H1 (cell line): ENCODE results near the gene DDX60. TPM values are rescaled to one million over a fixed set of nuclear protein-coding genes. Genes with fewer than 3 reads are reported as not detected.

Experiments
- CTCF ChIA-PET: fragments of 300-600 bp; sonication (Branson Sonifier 250); formaldehyde crosslinking; loops from one replicate; lab custom pipeline; 2021; ENCODE audit not compliant: partially characterized antibody; lab: Charles Lee
- POLR2A ChIA-PET: fragments of 300-600 bp; sonication (Branson Sonifier 250); formaldehyde crosslinking; loops from one replicate; lab custom pipeline; 2021; ENCODE audit warnings: inconsistent platforms; ENCODE audit not compliant: partially characterized antibody; lab: Charles Lee
- DNase-seq, 2 experiments: peaks; one replicate each; pipeline versions ENCODE4 v3.0.0 to v3.0.0-alpha.2; 2010 to 2022; ENCODE audit warnings: low spot score in 2 of 2, low read depth in 1 of 2, mixed read lengths in 1 of 2
- FAIRE-seq: peaks from 2 replicates; lab custom pipeline; 2011; peaks lifted over from hg19 to GRCh38; lab: Jason Lieb, UNC
- H2AFZ ChIP-seq: 2 replicates; pipeline ENCODE4 v1.8.1; 2012; ENCODE audit warnings: low read length, inconsistent platforms
- H2AK5ac ChIP-seq: 2 replicates; pipeline ENCODE4 v1.6.1; 2013; ENCODE audit warnings: low read depth, low read length
- H2BK120ac ChIP-seq: replicated peaks from 2 replicates; pipeline ENCODE3; 2013; ENCODE audit warnings: low read depth, low read length, inconsistent platforms
- H2BK12ac ChIP-seq: 2 replicates; pipeline ENCODE4 v1.6.1; 2013; ENCODE audit warnings: low read depth, low read length
- H2BK15ac ChIP-seq: 2 replicates; pipeline ENCODE4 v1.6.1; 2013; ENCODE audit warnings: low read length
- H2BK20ac ChIP-seq: 2 replicates; pipeline ENCODE4 v1.6.1; 2013; ENCODE audit warnings: low read length
- H2BK5ac ChIP-seq: 2 replicates; pipeline ENCODE4 v1.6.1; 2013; ENCODE audit warnings: low read depth, low read length
- H3K14ac ChIP-seq: 2 replicates; pipeline ENCODE4 v1.6.1; 2013; ENCODE audit warnings: inconsistent platforms; ENCODE audit not compliant: insufficient read length
- H3K18ac ChIP-seq: 2 replicates; pipeline ENCODE4 v1.6.1; 2013; ENCODE audit warnings: low read length; ENCODE audit errors: extremely low read depth
- H3K23ac ChIP-seq: 2 replicates; pipeline ENCODE4 v1.6.1; 2013; ENCODE audit warnings: inconsistent platforms; ENCODE audit not compliant: insufficient read length
- H3K23me2 ChIP-seq: 2 replicates; pipeline ENCODE4 v1.6.1; 2013; ENCODE audit warnings: low read depth, low read length
- H3K27ac ChIP-seq: 2 replicates; pipeline ENCODE4 v1.6.1; 2011; ENCODE audit warnings: low read depth, low read length, inconsistent platforms
- H3K27me3 ChIP-seq, 4 experiments: replicated peaks in 1 of 4; 1 replicate in 1 of 4; 2 replicates in 3 of 4; pipeline versions ENCODE4 v1.6.1 to v1.8.1; 2011 to 2013; ENCODE audit warnings: low read length in 3 of 4, mild to moderate bottlenecking in 3 of 4, inconsistent platforms in 2 of 4, mixed read lengths in 2 of 4, moderate library complexity in 1 of 4; ENCODE audit not compliant: control insufficient read depth in 3 of 4, insufficient read depth in 3 of 4; ENCODE audit errors: extremely low read depth in 1 of 4
- H3K36me3 ChIP-seq, 4 experiments: 2 replicates each; pipeline versions ENCODE4 v1.6.1 to v1.8.1; 2011 to 2013; ENCODE audit warnings: mild to moderate bottlenecking in 4 of 4, low read length in 3 of 4, moderate library complexity in 2 of 4, control low read depth in 1 of 4, inconsistent platforms in 1 of 4; ENCODE audit not compliant: insufficient read depth in 4 of 4, control insufficient read depth in 2 of 4
- H3K4ac ChIP-seq: replicated peaks from 2 replicates; pipeline ENCODE3; 2013; ENCODE audit warnings: low read length, low read depth, mixed read lengths, inconsistent platforms; ENCODE audit not compliant: insufficient read length
- H3K4me1 ChIP-seq, 4 experiments: replicated peaks in 1 of 4; 1 replicate in 1 of 4; 2 replicates in 3 of 4; pipeline versions ENCODE4 v1.6.1 to v1.8.1; 2011 to 2013; ENCODE audit warnings: low read length in 3 of 4, inconsistent platforms in 2 of 4, mixed read lengths in 1 of 4; ENCODE audit not compliant: insufficient read depth in 4 of 4, control insufficient read depth in 3 of 4
- H3K4me2 ChIP-seq, 2 experiments: 2 replicates each; pipeline versions ENCODE4 v1.6.1 to v1.8.1; 2011 to 2013; ENCODE audit warnings: low read depth in 2 of 2, low read length in 2 of 2, control low read depth in 1 of 2, inconsistent platforms in 1 of 2, mild to moderate bottlenecking in 1 of 2; ENCODE audit not compliant: insufficient read depth in 1 of 2
- H3K4me3 ChIP-seq, 4 experiments: fragments of 200-600, 300-600 bp in 1 of 4; sonication (generic), shearing (Covaris generic), sonication (Bioruptor Twin) in 1 of 4; 2 replicates each; pipeline versions ENCODE4 v1.5.1 to v1.8.1; 2011 to 2016; ENCODE audit warnings: low read length in 4 of 4, low read depth in 3 of 4, control low read depth in 2 of 4, inconsistent platforms in 2 of 4, mild to moderate bottlenecking in 2 of 4, mixed read lengths in 1 of 4, moderate library complexity in 1 of 4; ENCODE audit not compliant: insufficient read depth in 2 of 4; ENCODE audit errors: extremely low read depth in 1 of 4
- H3K56ac ChIP-seq: replicated peaks from 2 replicates; pipeline ENCODE3; 2013; ENCODE audit warnings: low read depth, mild to moderate bottlenecking, mixed read lengths, low read length, inconsistent platforms; ENCODE audit not compliant: insufficient read length
- H3K79me1 ChIP-seq: 2 replicates; pipeline ENCODE4 v1.6.1; 2013; ENCODE audit warnings: low read depth, low read length, control low read depth
- H3K79me2 ChIP-seq, 2 experiments: 2 replicates each; pipeline versions ENCODE4 v1.6.1 to v1.8.1; 2012 to 2013; ENCODE audit warnings: low read length in 2 of 2, mild to moderate bottlenecking in 2 of 2, inconsistent platforms in 1 of 2; ENCODE audit not compliant: insufficient read depth in 2 of 2, control insufficient read depth in 1 of 2
- H3K9ac ChIP-seq, 4 experiments: replicated peaks in 1 of 4; 1 replicate in 1 of 4; 2 replicates in 3 of 4; pipeline versions ENCODE4 v1.6.1 to v1.8.1; 2011 to 2013; ENCODE audit warnings: low read depth in 3 of 4, low read length in 3 of 4, control low read depth in 2 of 4, mild to moderate bottlenecking in 2 of 4, moderate library complexity in 2 of 4, inconsistent platforms in 1 of 4; ENCODE audit errors: extremely low read depth in 1 of 4
- H3K9me3 ChIP-seq, 2 experiments: 2 replicates each; pipeline versions ENCODE4 v1.6.1 to v1.8.1; 2012 to 2013; ENCODE audit warnings: mild to moderate bottlenecking in 2 of 2, moderate library complexity in 2 of 2, control low read depth in 1 of 2, inconsistent platforms in 1 of 2, low read depth in 1 of 2, low read length in 1 of 2, mixed read lengths in 1 of 2; ENCODE audit not compliant: insufficient read depth in 2 of 2
- H4K20me1 ChIP-seq, 2 experiments: replicated peaks in 1 of 2; 2 replicates each; pipeline versions ENCODE3 to v1.8.1; 2011 to 2013; ENCODE audit warnings: inconsistent platforms in 2 of 2, low read length in 2 of 2, mild to moderate bottlenecking in 1 of 2; ENCODE audit not compliant: insufficient read depth in 2 of 2, control insufficient read depth in 1 of 2
- H4K5ac ChIP-seq: 2 replicates; pipeline ENCODE4 v1.6.1; 2013; ENCODE audit warnings: low read length, low read depth, mixed read lengths, inconsistent platforms; ENCODE audit not compliant: insufficient read length
- H4K8ac ChIP-seq: 2 replicates; pipeline ENCODE4 v1.8.0; 2013; ENCODE audit warnings: mild to moderate bottlenecking, moderate library complexity, low read length, inconsistent platforms; ENCODE audit not compliant: insufficient read depth; ENCODE audit errors: extremely low read depth
- H4K91ac ChIP-seq: replicated peaks from 2 replicates; pipeline ENCODE3; 2013; ENCODE audit warnings: low read length, mixed read lengths, inconsistent platforms; ENCODE audit not compliant: insufficient read length
- ASH2L ChIP-seq: fragments of 200-600, 300-600 bp; sonication (generic); IDR thresholded peaks from one replicate; pipeline ENCODE4 v1.7.1; 2017; ENCODE audit warnings: low read length
- GABPA ChIP-seq: IDR thresholded peaks from 2 replicates; pipeline ENCODE4 v1.6.1; 2011; ENCODE audit warnings: mild to moderate bottlenecking, low read length, moderate library complexity, borderline replicate concordance; ENCODE audit not compliant: insufficient read depth
- HDAC6 ChIP-seq: IDR thresholded peaks from one replicate; pipeline ENCODE4 v1.7.1; 2012; ENCODE audit warnings: low read depth, mild to moderate bottlenecking, inconsistent platforms, low read length, moderate library complexity
- JUN ChIP-seq: IDR thresholded peaks from 2 replicates; pipeline ENCODE4 v1.6.1; 2011; ENCODE audit warnings: low read depth, mild to moderate bottlenecking, improper control_type of control experiment, low read length
- NANOG ChIP-seq: IDR thresholded peaks from 2 replicates; pipeline ENCODE4 v1.6.1; 2011; ENCODE audit warnings: low read length, low read depth, mild to moderate bottlenecking, inconsistent platforms; ENCODE audit not compliant: insufficient read depth, poor library complexity, severe bottlenecking
- RFX5 ChIP-seq: IDR thresholded peaks from 2 replicates; pipeline ENCODE4 v1.6.1; 2011; ENCODE audit warnings: low read depth, low read length, improper control_type of control experiment, borderline replicate concordance
- SP1 ChIP-seq: IDR thresholded peaks from 2 replicates; pipeline ENCODE4 v1.6.1; 2011; ENCODE audit warnings: low read depth, low read length
- SP2 ChIP-seq: IDR thresholded peaks from 2 replicates; pipeline ENCODE4 v1.6.1; 2012; ENCODE audit warnings: mild to moderate bottlenecking, low read length, inconsistent platforms
- SRF ChIP-seq: IDR thresholded peaks from 2 replicates; pipeline ENCODE4 v1.6.1; 2011; ENCODE audit warnings: mild to moderate bottlenecking, low read depth, low read length, moderate library complexity
- TAF1 ChIP-seq: IDR thresholded peaks from 2 replicates; pipeline ENCODE4 v1.6.1; 2011; ENCODE audit warnings: mild to moderate bottlenecking, low read depth, low read length
- ZNF274 ChIP-seq: IDR thresholded peaks from 2 replicates; pipeline ENCODE4 v1.7.0; 2012; ENCODE audit warnings: low read length, borderline replicate concordance; ENCODE audit errors: extremely low read depth
- WGBS, 2 experiments: shearing (Covaris generic) in 1 of 2; methylation state at CpG; one replicate each; pipeline versions ENCODE4 v1.1.6 to v1.1.7; 2013 to 2015; ENCODE audit warnings: low lambda C conversion rate in 2 of 2, mixed read lengths in 2 of 2, inconsistent platforms in 1 of 2, low coverage in 1 of 2, missing lambda C conversion rate in 1 of 2; ENCODE audit not compliant: insufficient replicate concordance in 2 of 2, insufficient coverage in 1 of 2, insufficient read length in 1 of 2; ENCODE audit errors: extremely low coverage in 1 of 2, missing lambda C conversion rate in 1 of 2; 5-methylcytosine and 5-hydroxymethylcytosine counted together
- polyA plus RNA-seq, 7 experiments: library from polyadenylated mRNA; depleted of rRNA in 3 of 7; stranded (reverse) in 5 of 7; unstranded in 2 of 7; fragments of >200 nt in 5 of 7; fragments of 200-250 nt in 2 of 7; gene quantifications; 1 replicate in 5 of 7; 2 replicates in 1 of 7; 4 replicates in 1 of 7; pipeline versions ENCODE4 v1.2.1 to v1.2.3, GENCODE V29; 2011 to 2013; ENCODE audit warnings: missing spikeins in 2 of 7, mixed read lengths in 2 of 7
- total RNA-seq: library from RNA; stranded (reverse); fragmentation: NEBNext Ultra II Directional; extraction: Animal tissue kit (Norgen Biotek cat#: 25700); gene quantifications from 2 replicates; pipeline ENCODE4 v1.2.1, GENCODE V29; 2021
- TF ChIP-seq, protein P1 (sequence below): IDR thresholded peaks from 2 replicates; pipeline ENCODE4 v1.6.1; 2012; ENCODE audit warnings: inconsistent platforms
- TF ChIP-seq, protein P2 (sequence below): IDR thresholded peaks from 2 replicates; pipeline ENCODE4 v1.6.1; 2011; ENCODE audit warnings: low read depth, mild to moderate bottlenecking, low read length; ENCODE audit not compliant: insufficient read depth

Gene DDX60
- total and polyA plus RNA-seq, 2 of the 8 experiments (the other 6 are each of a cell fraction or from before 2014, with no cell fraction given) = 1.00 to 1.6 TPM

DNA sequence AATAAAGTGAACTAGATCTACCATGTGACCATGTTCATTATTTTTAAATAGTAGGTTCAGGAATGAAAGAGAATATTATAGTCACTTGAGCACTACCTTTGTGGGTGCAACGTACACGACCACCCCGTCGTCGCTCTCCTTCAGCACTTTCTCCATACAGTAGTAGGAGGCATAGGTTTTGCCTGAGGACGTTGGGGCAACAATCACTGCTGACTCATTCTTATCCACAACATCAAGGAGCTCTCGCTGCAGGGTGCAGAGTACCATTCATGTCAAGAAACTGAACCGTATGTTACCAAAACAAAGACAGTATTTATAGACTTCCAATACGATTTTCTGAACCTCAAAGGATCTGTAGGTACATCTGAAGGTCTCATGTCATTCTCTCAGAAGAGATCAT is 44.7 kb downstream of the DDX60 start:
- DNase-seq (no peak), FAIRE-seq (no peak)
- Histone ChIP-seq H4K5ac (no peak overlapping the region), H2BK5ac (no peak overlapping the region), H3K14ac (no peak overlapping the region), H2BK12ac (no peak overlapping the region), H3K23me2 (no peaks in the 10 kb centered on the region), H3K79me2 (no peaks in the 10 kb centered on the region), H4K8ac (no peak overlapping the region), H3K56ac (no peak overlapping the region), H3K4me3 (no peak overlapping the region), H2AK5ac (no peak overlapping the region), H3K4me2 (no peak overlapping the region), H3K9me3 (no peaks in the 10 kb centered on the region), H3K27me3 (no peaks in the 10 kb centered on the region), H3K27ac (no peak overlapping the region), H3K9ac (no peak overlapping the region), H2BK15ac (no peak overlapping the region), H2BK120ac (no peak overlapping the region), H3K36me3 (no peaks in the 10 kb centered on the region), H3K4ac (no peak overlapping the region), H3K79me1 (no peaks in the 10 kb centered on the region), H2BK20ac (no peak overlapping the region), H3K23ac (no peak overlapping the region), H2AFZ (no peak overlapping the region), H4K91ac (no peak overlapping the region), H3K18ac (no peak overlapping the region), H4K20me1 (no peaks in the 10 kb centered on the region), H3K4me1 (peaks cover 0 to 3% (median 0%) of the 10 kb centered on the region in 4 experiments; a peak in 1 of 7 replicates)
- CTCF ChIA-PET = interaction anchor here (0.5 to 0.6 kb wide), 2 partner anchors 25 to 199 kb away, joined by 3 read pairs; no protein-coding TSS in a partner anchor
- POLR2A ChIA-PET = no interaction called here
- 89% methylated on average over 9 of the region's 9 CpGs; no CpG with 5 or more reads in 1 of the 2 experiments for WGBS, 2 experiments
- TF ChIP-seq JUN = no peak
- TF ChIP-seq NANOG = no peak
- no peak for TF ChIP-seq ASH2L
- TF ChIP-seq TAF1 = no peak
- TF ChIP-seq HDAC6 = no peak
- TF ChIP-seq ZNF274 = no peak
- TF ChIP-seq, protein P1, sequence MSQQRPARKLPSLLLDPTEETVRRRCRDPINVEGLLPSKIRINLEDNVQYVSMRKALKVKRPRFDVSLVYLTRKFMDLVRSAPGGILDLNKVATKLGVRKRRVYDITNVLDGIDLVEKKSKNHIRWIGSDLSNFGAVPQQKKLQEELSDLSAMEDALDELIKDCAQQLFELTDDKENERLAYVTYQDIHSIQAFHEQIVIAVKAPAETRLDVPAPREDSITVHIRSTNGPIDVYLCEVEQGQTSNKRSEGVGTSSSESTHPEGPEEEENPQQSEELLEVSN = no peak
- no peak for TF ChIP-seq SP1
- no peak for TF ChIP-seq SRF
- no peak for TF ChIP-seq RFX5
- no peak for TF ChIP-seq SP2
- no peak for TF ChIP-seq GABPA
- TF ChIP-seq, protein P2, sequence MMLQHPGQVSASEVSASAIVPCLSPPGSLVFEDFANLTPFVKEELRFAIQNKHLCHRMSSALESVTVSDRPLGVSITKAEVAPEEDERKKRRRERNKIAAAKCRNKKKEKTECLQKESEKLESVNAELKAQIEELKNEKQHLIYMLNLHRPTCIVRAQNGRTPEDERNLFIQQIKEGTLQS = no peak
